HG02759 (cell line): ENCODE measurements around the gene OR4D9.
"Not testable (repeated sequence)": the region's sequence is repeated elsewhere in the genome, so short reads cannot be mapped to it uniquely, and the experiment has no call there.

ENCODE experiments used
- ATAC-seq: cut with Tn5 transposase; IDR thresholded peaks from one replicate; pipeline ENCODE4 v1.9.1; 2021; ENCODE audit warnings: mild to moderate bottlenecking, moderate library complexity; ENCODE audit not compliant: unreplicated experiment

The OR4D9 gene

GRCh38 chr11:59510941-59511589 is at the start of gene OR4D9:
Gene OR4D9 (plus strand): TSS chr11:59511539. CDS start chr11:59514913, 3,374 bp downstream.
- no peak for ATAC-seq

- ATAC-seq: no peak
Observed at GRCh38 chr11:59463190-59463641, 48.1 kb upstream of the OR4D9 start.

- ATAC-seq: no peak
Observed at GRCh38 chr11:59473015-59473414, 38.3 kb upstream of the OR4D9 start, which contains the start of gene OR4D10. Gene OR4D10 (plus strand): TSS chr11:59473315. CDS start chr11:59477430, 4,115 bp downstream.

- ATAC-seq: no peak
Observed at GRCh38 chr11:59475176-59475575, 36.2 kb upstream of the OR4D9 start.

GRCh38 chr11:59479906-59480305 is 31.4 kb upstream of the OR4D9 start:
- ATAC-seq: no peak

- no peak for ATAC-seq
Observed at GRCh38 chr11:59480359-59480758, 31.0 kb upstream of the OR4D9 start.

- ATAC-seq: no peak
Observed at GRCh38 chr11:59501931-59502330, 9.4 kb upstream of the OR4D9 start.

GRCh38 chr11:59503276-59503675 is 8.1 kb upstream of the OR4D9 start, which contains the start of gene OR4D11:
Gene OR4D11 (plus strand): TSS chr11:59503576. CDS start chr11:59503576, 0 bp downstream.
- no peak for ATAC-seq

GRCh38 chr11:59511675-59512074 is 336 bp downstream of the OR4D9 start:
- no peak for ATAC-seq

- not testable (repeated sequence) for ATAC-seq
Observed at GRCh38 chr11:59520139-59520538, 8.8 kb downstream of the OR4D9 start.

- ATAC-seq: no peak
Observed at GRCh38 chr11:59520741-59521140, 9.4 kb downstream of the OR4D9 start.

GRCh38 chr11:59523541-59523940 is 12.2 kb downstream of the OR4D9 start:
- no peak for ATAC-seq

GRCh38 chr11:59528711-59529110 is 17.4 kb downstream of the OR4D9 start:
- no peak for ATAC-seq

GRCh38 chr11:59532620-59533019 is 21.3 kb downstream of the OR4D9 start:
- no peak for ATAC-seq

GRCh38 chr11:59534676-59535075 is 23.3 kb downstream of the OR4D9 start:
- no peak for ATAC-seq

GRCh38 chr11:59542142-59542810 is 30.9 kb downstream of the OR4D9 start:
- no peak for ATAC-seq

GRCh38 chr11:59543713-59544112 is 32.4 kb downstream of the OR4D9 start:
- ATAC-seq: not testable (repeated sequence)

GRCh38 chr11:59544869-59545178 is 33.5 kb downstream of the OR4D9 start:
- no peak for ATAC-seq

GRCh38 chr11:59545179-59546020 is 34.1 kb downstream of the OR4D9 start:
- no peak for ATAC-seq

GRCh38 chr11:59547605-59548308 is 36.4 kb downstream of the OR4D9 start:
- not testable (repeated sequence) for ATAC-seq

GRCh38 chr11:59548309-59548656 is 36.9 kb downstream of the OR4D9 start:
- ATAC-seq: no peak
